Stomach (tissue), 9 donors: Measurements from ENCODE around the gene KIFBP. TPM values are rescaled to one million over a fixed set of nuclear protein-coding genes. Genes with fewer than 3 reads are reported as not detected.

ENCODE experiments used
- DNase-seq, 2 donors: peaks; one replicate each; pipeline versions ENCODE4 v3.0.0 to v3.0.0-alpha.2; 2013 to 2019
- H3K27ac ChIP-seq, 5 donors: fragments of 200-600 bp in 4 of 5; sonication (generic) in 4 of 5; one replicate each; pipeline ENCODE4 v1.5.1; 2013 to 2019; ENCODE audit warnings: mild to moderate bottlenecking in 1 of 5, moderate library complexity in 1 of 5
- H3K27me3 ChIP-seq, 3 donors: fragments of 200-600 bp; sonication (generic); one replicate each; pipeline ENCODE4 v1.5.1; 2017 to 2019; ENCODE audit warnings: mixed run types in 1 of 3
- H3K36me3 ChIP-seq, 4 donors: fragments of 200-600 bp; sonication (generic); 1 replicate in 3 of 4; 2 replicates in 1 of 4; pipeline ENCODE4 v1.5.1; 2016 to 2019
- H3K4me1 ChIP-seq, 4 donors: fragments of 200-600 bp; sonication (generic); one replicate each; pipeline ENCODE4 v1.5.1; 2016 to 2019
- H3K4me3 ChIP-seq, 4 donors: fragments of 200-600 bp; sonication (generic) in 3 of 4; one replicate each; pipeline ENCODE4 v1.5.1; 2016 to 2019; ENCODE audit warnings: mild to moderate bottlenecking in 1 of 4
- H3K9me3 ChIP-seq, 4 donors: fragments of 200-600 bp; sonication (generic); one replicate each; pipeline ENCODE4 v1.5.1; 2016 to 2019
- CTCF ChIP-seq, 7 experiments: fragments of 450-650 bp in 4 of 7; fragments of 200-600 bp in 3 of 7; sonication (generic) in 3 of 7; IDR thresholded peaks; one replicate each; pipeline ENCODE4 v1.5.1; 2016 to 2019; ENCODE audit warnings: antibody characterized with exemption in 7 of 7, control low read depth in 2 of 7, mild to moderate bottlenecking in 1 of 7
- EP300 ChIP-seq: sonication (generic); formaldehyde crosslinking; IDR thresholded peaks from one replicate; pipeline ENCODE4 v1.6.1; 2017; ENCODE audit warnings: antibody characterized with exemption
- POLR2A ChIP-seq, 4 donors: fragments of 450-650 bp; IDR thresholded peaks; one replicate each; pipeline ENCODE4 v1.6.1; 2016; ENCODE audit warnings: antibody characterized with exemption in 4 of 4, control low read depth in 2 of 4, mild to moderate bottlenecking in 1 of 4, moderate library complexity in 1 of 4
- POLR2AphosphoS5 ChIP-seq, 3 donors: sonication (generic); formaldehyde crosslinking; IDR thresholded peaks; one replicate each; pipeline ENCODE4 v1.6.1; 2016; ENCODE audit warnings: antibody characterized with exemption in 3 of 3
- WGBS, 5 donors: extraction: QIAGEN DNeasy Blood & Tissue Kit in 3 of 5; methylation state at CpG; one replicate each; pipeline versions ENCODE4 v1.1.5 to v1.1.7; 2013 to 2018; 5-methylcytosine and 5-hydroxymethylcytosine counted together
- intact Hi-C: fragments of 100-400 bp; cut with DNase I; formaldehyde crosslinking; loops from one replicate; pipeline ENCODE4 v1.15.1; 2023; ENCODE audit warnings: low total_unique reads
- polyA plus RNA-seq, 3 donors: library from polyadenylated mRNA; stranded (reverse); fragments of 200-250 nt; gene quantifications; one replicate each; pipeline ENCODE4 v1.2.3, GENCODE V29; 2013
- total RNA-seq, 5 donors: library from RNA; depleted of rRNA; stranded (reverse); fragments of >200 nt; gene quantifications; one replicate each; pipeline versions ENCODE4 v1.1.0 to v1.2.3, GENCODE V29; 2014 to 2016
- donor health status: healthy with polysubstance abuse.
- donor health status: Bipolar disorder and iron deficiency.
- donor health status: healthy.

The KIFBP gene
- total and polyA plus RNA-seq, 8 donors: 2.3 to 26.7 (median 15.0) TPM

- intact Hi-C loops: no loop called here
- Histone ChIP-seq H3K4me1 (peaks cover 27 to 77% (median 46%) of the 10 kb centered on the region in 4 donors), H3K9me3 (no peaks in the 10 kb centered on the region), H3K27me3 (no peaks in the 10 kb centered on the region), H3K4me3 (no peak overlapping the region), H3K27ac (peak overlapping the region in 4 of 5 donors; percentile 46 to 71 (median 60)), H3K36me3 (no peaks in the 10 kb centered on the region)
- peak; percentile 14 to 40 for DNase-seq
- WGBS, 5 donors: 22 to 49% (median 41%) methylated on average over 2 of the region's 2 CpGs
- peak in 2 of 3 donors; percentile 34 to 83 for TF ChIP-seq POLR2AphosphoS5 (IDR thresholded peaks at IDR 0.05)
- TF ChIP-seq EP300: no peak
These were observed 4.2 kb downstream of the KIFBP start for GRCh38 chr10:68992636-68993440.

- DNase-seq: no peak
- Histone ChIP-seq H3K4me3 (no peak overlapping the region), H3K27me3 (no peaks in the 10 kb centered on the region), H3K4me1 (peaks cover 9 to 44% (median 18%) of the 10 kb centered on the region in 4 donors), H3K27ac (peak overlapping the region in 1 of 5 donors; percentile 8), H3K9me3 (no peaks in the 10 kb centered on the region), H3K36me3 (peaks cover 12 to 27% (median 21%) of the 10 kb centered on the region in 4 donors)
- intact Hi-C loops: no loop called here
- 56 to 90% (median 88%) methylated on average over 3 of the region's 3 CpGs for WGBS, 5 donors
- TF ChIP-seq CTCF (IDR thresholded peaks at IDR 0.05) (no peak), EP300 (no peak), POLR2AphosphoS5 (IDR thresholded peaks at IDR 0.05) (no peak), POLR2A (IDR thresholded peaks at IDR 0.05) (no peak)
These were observed 8.6 kb downstream of the KIFBP start for GRCh38 chr10:68997211-68997610.

GRCh38 chr10:69004821-69005220, 16.2 kb downstream of the KIFBP start:
- peaks cover 0 to 16% (median 3%) of the 10 kb centered on the region in 4 donors for H3K4me1 ChIP-seq
- WGBS, 5 donors: 7 to 18% (median 14%) methylated on average over 1 of the region's 1 CpG
- TF ChIP-seq EP300 (no peak), CTCF (IDR thresholded peaks at IDR 0.05) (peak in 4 of 7 experiments; percentile 7 to 33 (median 25))
- intact Hi-C loops: no loop called here
- H3K36me3 ChIP-seq: peaks cover 19 to 72% (median 66%) of the 10 kb centered on the region in 4 donors
- peak in 1 of 2 donors; percentile 42 for DNase-seq
- H3K27ac ChIP-seq: peak overlapping the region in 1 of 5 donors; percentile 44
- H3K27me3 ChIP-seq: no peaks in the 10 kb centered on the region
- no peaks in the 10 kb centered on the region for H3K9me3 ChIP-seq
- no peak overlapping the region for H3K4me3 ChIP-seq

GRCh38 chr10:69005704-69006485, 17.3 kb downstream of the KIFBP start:
- no peak for TF ChIP-seq POLR2AphosphoS5 (IDR thresholded peaks at IDR 0.05)
- TF ChIP-seq EP300: no peak
- no peak for TF ChIP-seq POLR2A (IDR thresholded peaks at IDR 0.05)
- TF ChIP-seq CTCF (IDR thresholded peaks at IDR 0.05): no peak
- intact Hi-C loops: no loop called here
- 86 to 93% (median 89%) methylated on average over 6 of the region's 6 CpGs for WGBS, 5 donors

More at GRCh38 chr10:69005704-69006485, 17.3 kb downstream of the KIFBP start:
- Histone ChIP-seq H3K4me3 (no peak overlapping the region), H3K27ac (no peak overlapping the region), H3K9me3 (no peaks in the 10 kb centered on the region), H3K4me1 (peaks cover 0 to 16% (median 3%) of the 10 kb centered on the region in 4 donors), H3K36me3 (peaks cover 18 to 70% (median 66%) of the 10 kb centered on the region in 4 donors), H3K27me3 (no peaks in the 10 kb centered on the region)
- DNase-seq: no peak
